Erythroblast (primary cell): ENCODE results near the gene ATG16L1.

Experiments
- GATA1 ChIP-seq: IDR thresholded peaks from 2 replicates; pipeline ENCODE4 v1.6.1; 2011; ENCODE audit warnings: low read depth, mild to moderate bottlenecking, control low read depth, low read length, moderate library complexity
- POLR2A ChIP-seq: IDR thresholded peaks from 2 replicates; pipeline ENCODE4 v1.6.1; 2011; ENCODE audit warnings: mild to moderate bottlenecking, low read length

DNA sequence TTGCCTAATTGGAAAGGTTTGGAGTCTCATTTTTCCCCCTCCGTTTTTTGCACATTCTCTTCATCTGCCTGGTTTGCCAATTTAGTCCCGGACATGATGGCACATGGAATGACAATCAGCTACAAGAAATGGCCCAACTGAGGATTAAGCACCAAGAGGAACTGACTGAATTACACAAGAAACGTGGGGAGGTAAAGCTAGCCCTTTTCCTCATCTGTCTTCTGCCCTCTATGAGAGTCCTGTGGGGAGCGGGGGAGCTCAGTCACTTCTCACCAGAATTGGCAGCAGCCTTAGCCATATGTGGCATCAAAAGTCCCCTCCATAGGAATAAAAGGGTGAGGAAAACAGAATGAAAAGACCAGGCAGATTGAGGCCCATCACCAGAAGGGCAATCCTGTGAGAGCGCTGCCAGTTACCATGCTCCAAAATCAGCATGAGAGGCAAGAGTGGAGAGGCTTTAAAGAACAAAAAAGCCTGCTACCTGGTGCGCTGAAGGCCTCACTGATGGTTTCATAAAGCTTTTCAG lies 11.6 kb downstream of the ATG16L1 start:
- TF ChIP-seq POLR2A = no peak
- TF ChIP-seq GATA1 = no peak
